Epithelial cell of proximal tubule (primary cell): ENCODE data around the gene BRI3. TPM values are rescaled to one million over a fixed set of nuclear protein-coding genes. Genes with fewer than 3 reads are reported as not detected.
A peak's percentile ranks its signal among the peaks of the same experiment; 100 is the strongest.

Experiments used
- DNase-seq: peaks from one replicate; pipeline ENCODE4 v3.0.0-alpha.2; 2011; ENCODE audit warnings: low read depth
- H3K4me3 ChIP-seq: 2 replicates; pipeline ENCODE4 v1.5.1; 2011; ENCODE audit warnings: low read depth, mild to moderate bottlenecking, low read length
- CTCF ChIP-seq: conservative IDR thresholded peaks from 2 replicates; pipeline ENCODE4 v1.5.1; 2012; ENCODE audit warnings: low read depth, mild to moderate bottlenecking, low read length
- total RNA-seq: library from RNA; depleted of rRNA; stranded (reverse); fragments of >200 nt; gene quantifications from 2 replicates; pipeline ENCODE4 v1.2.3, GENCODE V29; 2015

Gene BRI3
- total RNA-seq, 1 donor from 2014 or later: 20.0 TPM

- no peak for DNase-seq
- TF ChIP-seq CTCF: no peak
- H3K4me3 ChIP-seq: no peak overlapping the region
Measured at GRCh38 chr7:98242934-98243333, 38.6 kb upstream of the BRI3 start.

- DNase-seq: no peak
- TF ChIP-seq CTCF: no peak
- no peak overlapping the region for H3K4me3 ChIP-seq
Measured at GRCh38 chr7:98244871-98245270, 36.6 kb upstream of the BRI3 start.

- DNase-seq: no peak
- H3K4me3 ChIP-seq: no peak overlapping the region
- TF ChIP-seq CTCF: no peak
Measured at GRCh38 chr7:98248156-98248555, 33.3 kb upstream of the BRI3 start.

- DNase-seq: no peak
- TF ChIP-seq CTCF: no peak
- H3K4me3 ChIP-seq: no peak overlapping the region
Measured at GRCh38 chr7:98249106-98249505, 32.4 kb upstream of the BRI3 start.

- DNase-seq: no peak
- no peak for TF ChIP-seq CTCF
- peak overlapping the region; percentile 96 for H3K4me3 ChIP-seq
Measured at GRCh38 chr7:98250789-98251188, 30.7 kb upstream of the BRI3 start.

GRCh38 chr7:98251231-98251600, 30.3 kb upstream of the BRI3 start:
- no peak for DNase-seq
- no peak for TF ChIP-seq CTCF
- H3K4me3 ChIP-seq: peak overlapping the region; percentile 96

- TF ChIP-seq CTCF: no peak
- H3K4me3 ChIP-seq: peak within 1 kb of the TSS; percentile 96
Measured at GRCh38 chr7:98251601-98252424, 29.7 kb upstream of the BRI3 start, which contains the start of gene TECPR1. Gene TECPR1, minus strand, starts transcription at chr7:98252232. Its CDS starts 6,086 bp downstream, at chr7:98246146.

More at GRCh38 chr7:98251601-98252424, 29.7 kb upstream of the BRI3 start, which contains the start of gene TECPR1:
- no peak for DNase-seq
